WTC11 (cell line): ENCODE data around the gene FURIN. TPM values are rescaled to one million over a fixed set of nuclear protein-coding genes. Genes with fewer than 3 reads are reported as not detected.

Experiments used
- ATAC-seq: fragments of 200-7000 bp; cut with Tn5 transposase; 2 replicates; pipeline ENCODE4 v1.10.0; 2021; ENCODE audit warnings: mild to moderate bottlenecking, moderate library complexity
- CTCF ChIA-PET: fragments of 300-600 bp; sonication (Branson Sonifier 250); formaldehyde crosslinking; loops from one replicate; lab custom pipeline; 2021; ENCODE audit warnings: antibody characterized with exemption; lab: Charles Lee
- POLR2A ChIA-PET: fragments of 350-600 bp; sonication (Branson Sonifier 250); formaldehyde crosslinking; loops from one replicate; lab custom pipeline; 2021; ENCODE audit warnings: antibody characterized with exemption; lab: Charles Lee
- DNase-seq: peaks from one replicate; pipeline ENCODE4 v3.0.0; 2021; ENCODE audit warnings: low spot score
- H3K27ac Mint-ChIP-seq: 2 replicates; pipeline ENCODE4 v1.8.0; 2021; ENCODE audit warnings: mixed read lengths
- H3K27me3 Mint-ChIP-seq: 2 replicates; pipeline ENCODE4 v1.8.0; 2021; ENCODE audit warnings: low read depth, mild to moderate bottlenecking, moderate library complexity, mixed read lengths
- H3K36me3 Mint-ChIP-seq: 2 replicates; pipeline ENCODE4 v1.8.0; 2021; ENCODE audit warnings: mixed read lengths
- H3K4me1 Mint-ChIP-seq: 2 replicates; pipeline ENCODE4 v1.8.0; 2022; ENCODE audit warnings: mixed read lengths
- H3K4me3 Mint-ChIP-seq: 2 replicates; pipeline ENCODE4 v1.8.0; 2021; ENCODE audit warnings: mild to moderate bottlenecking, moderate library complexity, mixed read lengths
- H3K9me3 Mint-ChIP-seq: 2 replicates; pipeline ENCODE4 v1.8.0; 2021; ENCODE audit warnings: mixed read lengths
- CREB1 ChIP-seq: sonication (generic); formaldehyde crosslinking; IDR thresholded peaks from 2 replicates; pipeline ENCODE4 v1.8.0; 2023; ENCODE audit warnings: mild to moderate bottlenecking, missing genetic modification reagents
- CTCF ChIP-seq: fragments of 200-600 bp; IDR thresholded peaks from 2 replicates; pipeline ENCODE4 v1.8.0; 2022; ENCODE audit warnings: antibody characterized with exemption
- ESRRA ChIP-seq: sonication (generic); formaldehyde crosslinking; IDR thresholded peaks from 2 replicates; pipeline ENCODE4 v1.8.1; 2022; ENCODE audit warnings: mild to moderate bottlenecking, missing genetic modification reagents, borderline replicate concordance
- ETV6 ChIP-seq: sonication (generic); formaldehyde crosslinking; IDR thresholded peaks from 2 replicates; pipeline ENCODE4 v1.8.1; 2022; ENCODE audit warnings: mild to moderate bottlenecking, missing genetic modification reagents
- GABPB1 ChIP-seq: sonication (generic); formaldehyde crosslinking; IDR thresholded peaks from 2 replicates; pipeline ENCODE4 v1.8.1; 2023; ENCODE audit warnings: mild to moderate bottlenecking, missing genetic modification reagents
- JUN ChIP-seq: sonication (generic); formaldehyde crosslinking; IDR thresholded peaks from 2 replicates; pipeline ENCODE4 v1.8.0; 2023; ENCODE audit warnings: mild to moderate bottlenecking, missing genetic modification reagents
- KAT7 ChIP-seq: sonication (generic); formaldehyde crosslinking; IDR thresholded peaks from 2 replicates; pipeline ENCODE4 v1.8.1; 2023; ENCODE audit warnings: missing genetic modification reagents, mild to moderate bottlenecking, borderline replicate concordance
- NFYB ChIP-seq: sonication (generic); formaldehyde crosslinking; conservative IDR thresholded peaks from 2 replicates; pipeline ENCODE4 v1.8.0; 2022; ENCODE audit warnings: low read depth, missing genetic modification reagents
- NR3C1 ChIP-seq: sonication (generic); formaldehyde crosslinking; conservative IDR thresholded peaks from 2 replicates; pipeline ENCODE4 v1.8.1; 2023; ENCODE audit warnings: low read depth, mild to moderate bottlenecking, missing genetic modification reagents
- PREB ChIP-seq: sonication (generic); formaldehyde crosslinking; IDR thresholded peaks from 2 replicates; pipeline ENCODE4 v1.8.1; 2022; ENCODE audit warnings: mild to moderate bottlenecking, missing genetic modification reagents, moderate library complexity, borderline replicate concordance
- SMAD3 ChIP-seq: sonication (generic); formaldehyde crosslinking; IDR thresholded peaks from 2 replicates; pipeline ENCODE4 v1.8.0; 2022; ENCODE audit warnings: missing genetic modification reagents, mild to moderate bottlenecking, borderline replicate concordance
- SOX15 ChIP-seq: fragments of 250-450 bp; sonication (Bioruptor Pico); IDR thresholded peaks from 2 replicates; pipeline ENCODE4 v1.9.0; 2021; ENCODE audit warnings: mild to moderate bottlenecking
- ZBTB21 ChIP-seq: sonication (generic); formaldehyde crosslinking; IDR thresholded peaks from 2 replicates; pipeline ENCODE4 v1.8.1; 2023; ENCODE audit warnings: mild to moderate bottlenecking, missing genetic modification reagents, borderline replicate concordance
- ZNF396 ChIP-seq: fragments of 250-450 bp; sonication (Bioruptor Pico); IDR thresholded peaks from 2 replicates; pipeline ENCODE4 v1.8.0; 2021; ENCODE audit warnings: mild to moderate bottlenecking, moderate library complexity, borderline replicate concordance
- ZNF416 ChIP-seq: fragments of 250-450 bp; sonication (Bioruptor Pico); IDR thresholded peaks from 2 replicates; pipeline ENCODE4 v1.9.0; 2021; ENCODE audit warnings: mild to moderate bottlenecking, inconsistent platforms
- ZNF512 ChIP-seq: sonication (generic); formaldehyde crosslinking; IDR thresholded peaks from 2 replicates; pipeline ENCODE4 v1.8.1; 2022; ENCODE audit warnings: missing genetic modification reagents, borderline replicate concordance
- total RNA-seq: library from RNA; stranded (reverse); gene quantifications from 3 replicates; pipeline ENCODE4 v1.2.3, GENCODE V29; 2021
- TF ChIP-seq, protein P1 (sequence below): sonication (generic); formaldehyde crosslinking; IDR thresholded peaks from 2 replicates; pipeline ENCODE4 v1.8.0; 2023; ENCODE audit warnings: missing genetic modification reagents
- TF ChIP-seq, protein P2 (sequence below): sonication (generic); formaldehyde crosslinking; IDR thresholded peaks from 2 replicates; pipeline ENCODE4 v1.8.1; 2022; ENCODE audit warnings: mild to moderate bottlenecking, moderate library complexity, missing genetic modification reagents
- TF ChIP-seq, protein P3 (sequence below): fragments of 250-450 bp; sonication (Bioruptor Pico); IDR thresholded peaks from 2 replicates; pipeline ENCODE4 v2.1.2; 2022; ENCODE audit warnings: mild to moderate bottlenecking, moderate library complexity
- TF ChIP-seq, protein P4 (sequence below): fragments of 250-450 bp; sonication (Bioruptor Pico); IDR thresholded peaks from 2 replicates; pipeline ENCODE4 v1.9.0; 2021; ENCODE audit warnings: moderate library complexity, mild to moderate bottlenecking, inconsistent platforms, borderline replicate concordance

Gene FURIN
- total RNA-seq, 1 experiment from 2014 or later, result 46.3 TPM

DNA sequence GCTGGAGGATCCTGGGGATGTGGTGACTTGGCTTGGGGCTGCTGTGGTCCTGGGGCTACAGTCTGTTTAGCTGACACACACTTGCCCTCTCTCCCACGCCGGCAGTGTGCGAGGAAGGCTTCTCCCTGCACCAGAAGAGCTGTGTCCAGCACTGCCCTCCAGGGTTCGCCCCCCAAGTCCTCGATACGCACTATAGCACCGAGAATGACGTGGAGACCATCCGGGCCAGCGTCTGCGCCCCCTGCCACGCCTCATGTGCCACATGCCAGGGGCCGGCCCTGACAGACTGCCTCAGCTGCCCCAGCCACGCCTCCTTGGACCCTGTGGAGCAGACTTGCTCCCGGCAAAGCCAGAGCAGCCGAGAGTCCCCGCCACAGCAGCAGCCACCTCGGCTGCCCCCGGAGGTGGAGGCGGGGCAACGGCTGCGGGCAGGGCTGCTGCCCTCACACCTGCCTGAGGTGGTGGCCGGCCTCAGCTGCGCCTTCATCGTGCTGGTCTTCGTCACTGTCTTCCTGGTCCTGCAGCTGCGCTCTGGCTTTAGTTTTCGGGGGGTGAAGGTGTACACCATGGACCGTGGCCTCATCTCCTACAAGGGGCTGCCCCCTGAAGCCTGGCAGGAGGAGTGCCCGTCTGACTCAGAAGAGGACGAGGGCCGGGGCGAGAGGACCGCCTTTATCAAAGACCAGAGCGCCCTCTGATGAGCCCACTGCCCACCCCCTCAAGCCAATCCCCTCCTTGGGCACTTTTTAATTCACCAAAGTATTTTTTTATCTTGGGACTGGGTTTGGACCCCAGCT lies 13.0 kb downstream of the FURIN start:
- TF ChIP-seq SOX15 (CRISPR knock-in tag) (no peak), ETV6 (CRISPR knock-in tag) (no peak), GABPB1 (CRISPR knock-in tag) (no peak), JUN (CRISPR knock-in tag) (no peak), ZNF396 (no peak), CTCF (no peak), ESRRA (CRISPR knock-in tag) (no peak), SMAD3 (no peak), CREB1 (CRISPR knock-in tag) (no peak), NR3C1 (CRISPR knock-in tag) (no peak), ZNF416 (no peak), PREB (CRISPR knock-in tag) (no peak), KAT7 (no peak), ZBTB21 (no peak), NFYB (CRISPR knock-in tag) (no peak), ZNF512 (CRISPR knock-in tag) (no peak)
- TF ChIP-seq, protein P1, sequence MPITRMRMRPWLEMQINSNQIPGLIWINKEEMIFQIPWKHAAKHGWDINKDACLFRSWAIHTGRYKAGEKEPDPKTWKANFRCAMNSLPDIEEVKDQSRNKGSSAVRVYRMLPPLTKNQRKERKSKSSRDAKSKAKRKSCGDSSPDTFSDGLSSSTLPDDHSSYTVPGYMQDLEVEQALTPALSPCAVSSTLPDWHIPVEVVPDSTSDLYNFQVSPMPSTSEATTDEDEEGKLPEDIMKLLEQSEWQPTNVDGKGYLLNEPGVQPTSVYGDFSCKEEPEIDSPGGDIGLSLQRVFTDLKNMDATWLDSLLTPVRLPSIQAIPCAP (CRISPR knock-in tag), result no peak
- TF ChIP-seq, protein P2, sequence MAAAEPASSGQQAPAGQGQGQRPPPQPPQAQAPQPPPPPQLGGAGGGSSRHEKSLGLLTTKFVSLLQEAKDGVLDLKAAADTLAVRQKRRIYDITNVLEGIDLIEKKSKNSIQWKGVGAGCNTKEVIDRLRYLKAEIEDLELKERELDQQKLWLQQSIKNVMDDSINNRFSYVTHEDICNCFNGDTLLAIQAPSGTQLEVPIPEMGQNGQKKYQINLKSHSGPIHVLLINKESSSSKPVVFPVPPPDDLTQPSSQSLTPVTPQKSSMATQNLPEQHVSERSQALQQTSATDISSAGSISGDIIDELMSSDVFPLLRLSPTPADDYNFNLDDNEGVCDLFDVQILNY (CRISPR knock-in tag), result no peak
- TF ChIP-seq, protein P3, sequence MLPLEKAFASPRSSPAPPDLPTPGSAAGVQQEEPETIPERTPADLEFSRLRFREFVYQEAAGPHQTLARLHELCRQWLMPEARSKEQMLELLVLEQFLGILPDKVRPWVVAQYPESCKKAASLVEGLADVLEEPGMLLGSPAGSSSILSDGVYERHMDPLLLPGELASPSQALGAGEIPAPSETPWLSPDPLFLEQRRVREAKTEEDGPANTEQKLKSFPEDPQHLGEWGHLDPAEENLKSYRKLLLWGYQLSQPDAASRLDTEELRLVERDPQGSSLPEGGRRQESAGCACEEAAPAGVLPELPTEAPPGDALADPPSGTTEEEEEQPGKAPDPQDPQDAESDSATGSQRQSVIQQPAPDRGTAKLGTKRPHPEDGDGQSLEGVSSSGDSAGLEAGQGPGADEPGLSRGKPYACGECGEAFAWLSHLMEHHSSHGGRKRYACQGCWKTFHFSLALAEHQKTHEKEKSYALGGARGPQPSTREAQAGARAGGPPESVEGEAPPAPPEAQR, result no peak
- TF ChIP-seq, protein P4, sequence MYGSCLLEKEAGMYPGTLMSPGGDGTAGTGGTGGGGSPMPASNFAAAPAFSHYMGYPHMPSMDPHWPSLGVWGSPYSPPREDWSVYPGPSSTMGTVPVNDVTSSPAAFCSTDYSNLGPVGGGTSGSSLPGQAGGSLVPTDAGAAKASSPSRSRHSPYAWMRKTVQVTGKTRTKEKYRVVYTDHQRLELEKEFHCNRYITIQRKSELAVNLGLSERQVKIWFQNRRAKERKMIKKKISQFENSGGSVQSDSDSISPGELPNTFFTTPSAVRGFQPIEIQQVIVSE (CRISPR knock-in tag), result no peak
- H3K4me1 Mint-ChIP-seq, result peaks cover 22% of the 10 kb centered on the region
- no peak overlapping the region for H3K27ac Mint-ChIP-seq
- no peak overlapping the region for H3K4me3 Mint-ChIP-seq
- H3K27me3 Mint-ChIP-seq, result no peaks in the 10 kb centered on the region
- H3K9me3 Mint-ChIP-seq, result no peaks in the 10 kb centered on the region
- ATAC-seq, result no peak
- CTCF ChIA-PET, result interaction anchor here (0.6 to 2.0 kb wide), 2 partner anchors 36 to 51 kb away, joined by 3 to 6 read pairs; partner anchors contain the start of gene HDDC3
- peaks cover 30% of the 10 kb centered on the region; the same call in 1 of the 2 replicates for H3K36me3 Mint-ChIP-seq
- no peak for DNase-seq
- POLR2A ChIA-PET, result no interaction called here
